ENCODE results near the gene DPM3.

The DPM3 gene

DNA sequence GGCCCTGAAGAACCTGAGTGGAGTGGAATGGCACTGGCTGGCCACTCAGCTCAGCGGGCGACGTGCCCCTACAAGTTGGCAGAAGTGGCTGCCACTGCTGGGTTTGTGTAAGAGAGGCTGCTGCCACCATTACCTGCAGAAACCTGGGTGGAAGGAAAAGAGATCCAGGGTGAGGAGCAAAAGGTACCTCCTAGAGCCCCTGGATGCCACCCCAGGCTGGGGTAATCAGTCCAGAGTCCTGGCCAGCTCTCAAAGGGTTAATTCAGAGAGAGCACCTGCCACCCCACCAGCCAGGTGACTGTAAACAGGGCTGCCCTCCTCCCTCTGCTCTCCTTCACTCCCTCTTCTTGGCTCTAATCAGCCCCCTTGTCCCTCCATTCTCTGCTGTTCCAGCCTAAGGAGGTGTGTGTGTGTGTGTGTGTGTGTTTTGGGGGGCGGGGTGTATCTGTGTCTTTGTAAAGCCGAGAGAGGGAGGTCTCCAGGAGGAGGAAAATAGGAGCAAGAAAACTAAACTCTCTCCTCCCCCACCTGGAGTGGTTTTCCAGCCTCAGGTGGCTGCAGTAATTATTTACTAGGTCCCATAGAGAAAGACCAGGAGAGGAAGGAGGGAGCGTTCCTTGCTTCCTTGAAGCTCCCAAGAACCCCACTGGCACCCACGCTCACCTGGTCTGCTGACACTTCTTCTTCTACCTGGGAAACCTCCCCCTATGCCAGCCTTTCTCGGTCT lies 45.9 kb upstream of the DPM3 start:
- TF ChIP-seq, protein P1, sequence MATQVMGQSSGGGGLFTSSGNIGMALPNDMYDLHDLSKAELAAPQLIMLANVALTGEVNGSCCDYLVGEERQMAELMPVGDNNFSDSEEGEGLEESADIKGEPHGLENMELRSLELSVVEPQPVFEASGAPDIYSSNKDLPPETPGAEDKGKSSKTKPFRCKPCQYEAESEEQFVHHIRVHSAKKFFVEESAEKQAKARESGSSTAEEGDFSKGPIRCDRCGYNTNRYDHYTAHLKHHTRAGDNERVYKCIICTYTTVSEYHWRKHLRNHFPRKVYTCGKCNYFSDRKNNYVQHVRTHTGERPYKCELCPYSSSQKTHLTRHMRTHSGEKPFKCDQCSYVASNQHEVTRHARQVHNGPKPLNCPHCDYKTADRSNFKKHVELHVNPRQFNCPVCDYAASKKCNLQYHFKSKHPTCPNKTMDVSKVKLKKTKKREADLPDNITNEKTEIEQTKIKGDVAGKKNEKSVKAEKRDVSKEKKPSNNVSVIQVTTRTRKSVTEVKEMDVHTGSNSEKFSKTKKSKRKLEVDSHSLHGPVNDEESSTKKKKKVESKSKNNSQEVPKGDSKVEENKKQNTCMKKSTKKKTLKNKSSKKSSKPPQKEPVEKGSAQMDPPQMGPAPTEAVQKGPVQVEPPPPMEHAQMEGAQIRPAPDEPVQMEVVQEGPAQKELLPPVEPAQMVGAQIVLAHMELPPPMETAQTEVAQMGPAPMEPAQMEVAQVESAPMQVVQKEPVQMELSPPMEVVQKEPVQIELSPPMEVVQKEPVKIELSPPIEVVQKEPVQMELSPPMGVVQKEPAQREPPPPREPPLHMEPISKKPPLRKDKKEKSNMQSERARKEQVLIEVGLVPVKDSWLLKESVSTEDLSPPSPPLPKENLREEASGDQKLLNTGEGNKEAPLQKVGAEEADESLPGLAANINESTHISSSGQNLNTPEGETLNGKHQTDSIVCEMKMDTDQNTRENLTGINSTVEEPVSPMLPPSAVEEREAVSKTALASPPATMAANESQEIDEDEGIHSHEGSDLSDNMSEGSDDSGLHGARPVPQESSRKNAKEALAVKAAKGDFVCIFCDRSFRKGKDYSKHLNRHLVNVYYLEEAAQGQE (IDR thresholded peaks at IDR 0.05; ENCODE audit: insufficient read depth in 1 of 2, low read depth in 2 of 2, low read length in 2 of 2), result no peak
- TF ChIP-seq POLR2AphosphoS5 (IDR thresholded peaks at IDR 0.05; ENCODE audit: low read depth, low read length) (no peak), SIN3A (IDR thresholded peaks at IDR 0.05; ENCODE audit: borderline replicate concordance, insufficient read depth, low read length) (no peak), TAF1 (IDR thresholded peaks at IDR 0.05; ENCODE audit: borderline replicate concordance, insufficient read depth, low read length) (no peak), FOXP2 (optimal IDR thresholded peaks at IDR 0.05; ENCODE audit: borderline replicate concordance, extremely low read depth, extremely low read length, insufficient read depth) (no peak)

DNA sequence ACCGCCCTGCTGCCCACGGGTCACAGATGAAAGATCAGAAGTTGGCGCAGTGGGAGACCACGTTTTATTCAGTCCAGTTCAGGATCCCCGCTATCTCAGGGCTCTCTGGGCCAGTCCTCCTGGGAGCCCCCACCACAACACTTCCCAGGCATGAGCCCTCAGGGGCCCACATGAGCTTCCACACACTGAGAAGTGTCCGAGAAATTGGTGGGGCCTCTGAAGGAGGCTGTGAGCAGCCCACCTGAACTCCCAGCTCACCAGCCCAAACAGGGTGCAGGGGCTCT lies 45.4 kb upstream of the DPM3 start:
- TF ChIP-seq TAF1 (IDR thresholded peaks at IDR 0.05; ENCODE audit: borderline replicate concordance, insufficient read depth, low read length) (no peak), SIN3A (IDR thresholded peaks at IDR 0.05; ENCODE audit: borderline replicate concordance, insufficient read depth, low read length) (no peak), FOXP2 (optimal IDR thresholded peaks at IDR 0.05; ENCODE audit: borderline replicate concordance, extremely low read depth, extremely low read length, insufficient read depth) (no peak), POLR2AphosphoS5 (IDR thresholded peaks at IDR 0.05; ENCODE audit: low read depth, low read length) (no peak)
- TF ChIP-seq, protein P1 (IDR thresholded peaks at IDR 0.05; ENCODE audit: insufficient read depth in 1 of 2, low read depth in 2 of 2, low read length in 2 of 2), result no peak

DNA sequence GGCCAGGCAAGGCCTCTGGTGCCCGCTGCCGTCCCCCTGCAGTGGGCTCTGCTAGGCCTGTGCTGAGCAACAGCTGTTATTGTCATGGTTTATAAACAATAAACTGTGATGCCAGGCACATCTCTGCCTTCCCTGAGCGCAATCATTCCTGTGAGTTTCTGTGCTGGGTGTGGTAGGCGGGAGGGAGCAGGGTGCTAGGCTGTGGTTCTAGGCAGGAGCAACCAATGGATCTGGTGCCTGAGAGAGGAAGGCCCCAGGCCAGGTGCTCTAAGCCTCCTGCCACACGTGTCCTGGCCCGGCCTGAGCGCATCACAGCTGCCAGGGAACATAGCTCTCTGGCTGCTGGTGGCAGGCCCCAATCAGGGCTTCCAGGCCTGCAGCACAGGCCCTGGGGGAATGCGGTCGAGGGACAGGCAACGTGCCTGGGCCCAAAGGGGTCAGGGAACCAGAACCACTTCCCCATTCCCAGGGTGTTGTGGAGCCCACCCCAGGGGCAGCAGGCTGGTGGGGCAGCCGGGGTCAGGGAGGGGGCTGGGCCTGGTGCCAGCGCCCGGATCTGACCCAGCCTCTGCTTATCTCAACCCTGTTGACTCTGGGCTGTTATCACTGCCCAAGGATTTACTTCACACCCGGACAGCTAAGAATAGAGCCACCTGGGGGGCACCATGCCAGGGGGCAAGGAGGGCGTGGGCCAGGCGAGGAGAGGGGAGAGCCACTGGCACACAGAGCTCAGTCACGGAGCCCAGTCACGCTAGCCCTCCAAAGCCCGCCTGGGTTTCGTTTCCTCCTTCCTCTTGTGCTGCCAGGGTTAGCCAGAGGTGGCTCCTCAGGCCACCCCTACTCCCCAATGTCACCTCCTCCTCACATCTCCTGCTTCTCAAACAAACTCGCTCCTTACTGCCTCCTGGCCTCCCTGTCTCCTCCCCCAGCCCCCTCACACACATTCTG lies 44.8 kb upstream of the DPM3 start:
- TF ChIP-seq SIN3A (IDR thresholded peaks at IDR 0.05; ENCODE audit: borderline replicate concordance, insufficient read depth, low read length) (no peak), FOXP2 (optimal IDR thresholded peaks at IDR 0.05; ENCODE audit: borderline replicate concordance, extremely low read depth, extremely low read length, insufficient read depth) (no peak), TAF1 (IDR thresholded peaks at IDR 0.05; ENCODE audit: borderline replicate concordance, insufficient read depth, low read length) (no peak), POLR2AphosphoS5 (IDR thresholded peaks at IDR 0.05; ENCODE audit: low read depth, low read length) (no peak)
- TF ChIP-seq, protein P1 (IDR thresholded peaks at IDR 0.05; ENCODE audit: insufficient read depth in 1 of 2, low read depth in 2 of 2, low read length in 2 of 2), result no peak

DNA sequence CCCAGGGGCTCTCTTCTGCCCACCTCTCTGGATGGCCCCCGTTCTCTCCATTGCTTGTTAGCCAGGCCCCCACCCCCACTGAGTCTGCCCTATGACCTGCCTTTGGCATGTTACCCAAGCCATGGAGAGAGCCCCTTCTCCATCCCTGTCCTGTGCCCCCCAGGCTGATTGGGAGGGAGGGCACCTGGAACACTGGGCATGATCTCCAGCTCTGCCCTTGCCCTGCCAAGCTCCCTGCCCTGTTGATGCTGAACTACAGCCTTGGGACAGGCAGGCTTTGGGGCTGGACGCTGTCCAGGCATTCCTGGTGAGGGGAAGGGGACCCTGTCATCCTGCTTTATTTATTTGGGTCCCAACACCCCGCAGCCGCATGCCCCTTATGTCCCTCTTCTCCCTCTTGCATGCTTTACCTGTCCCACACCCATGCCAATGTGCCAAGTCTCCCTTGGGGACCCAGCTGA lies 44.0 kb upstream of the DPM3 start:
- TF ChIP-seq SIN3A (IDR thresholded peaks at IDR 0.05; ENCODE audit: borderline replicate concordance, insufficient read depth, low read length) (no peak), POLR2AphosphoS5 (IDR thresholded peaks at IDR 0.05; ENCODE audit: low read depth, low read length) (no peak), TAF1 (IDR thresholded peaks at IDR 0.05; ENCODE audit: borderline replicate concordance, insufficient read depth, low read length) (no peak)

DNA sequence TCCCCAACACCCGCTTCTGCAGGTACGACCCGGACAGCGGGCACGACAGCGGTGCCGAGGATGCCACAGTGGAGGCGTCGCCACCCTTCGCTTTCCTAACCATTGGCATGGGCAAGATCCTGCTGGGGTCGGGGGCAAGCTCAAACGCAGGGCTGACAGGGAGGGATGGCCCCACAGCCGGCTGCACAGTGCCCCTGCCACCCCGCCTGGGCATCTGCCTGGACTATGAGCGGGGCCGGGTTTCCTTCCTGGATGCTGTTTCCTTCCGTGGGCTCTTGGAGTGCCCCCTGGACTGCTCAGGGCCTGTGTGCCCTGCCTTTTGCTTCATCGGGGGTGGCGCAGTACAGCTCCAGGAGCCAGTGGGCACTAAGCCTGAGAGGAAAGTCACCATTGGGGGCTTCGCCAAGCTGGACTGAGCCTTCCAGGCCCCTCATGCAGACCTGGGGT lies 43.5 kb upstream of the DPM3 start:
- TF ChIP-seq FOXP2 (optimal IDR thresholded peaks at IDR 0.05; ENCODE audit: borderline replicate concordance, extremely low read depth, extremely low read length, insufficient read depth), result no peak
- TF ChIP-seq TAF1 (IDR thresholded peaks at IDR 0.05; ENCODE audit: borderline replicate concordance, insufficient read depth, low read length), result no peak
- TF ChIP-seq POLR2AphosphoS5 (IDR thresholded peaks at IDR 0.05; ENCODE audit: low read depth, low read length), result no peak
- TF ChIP-seq, protein P1 (IDR thresholded peaks at IDR 0.05; ENCODE audit: insufficient read depth in 1 of 2, low read depth in 2 of 2, low read length in 2 of 2), result no peak
- no peak for TF ChIP-seq SIN3A (IDR thresholded peaks at IDR 0.05; ENCODE audit: borderline replicate concordance, insufficient read depth, low read length)

Measured in PFSK-1 (cell line).